SKM-1 treated with dmso at 0.1 percent for 144 hours (cell line): ENCODE results near the gene TCP11L2.
"Not testable (repeated sequence)": the region's sequence is repeated elsewhere in the genome, so short reads cannot be mapped to it uniquely, and the experiment has no call there.

Source experiments
- DNase-seq: peaks from one replicate; lab custom pipeline; 2025; ENCODE audit not compliant: unreplicated experiment; lab: John Stamatoyannopoulos, UW

Gene TCP11L2

GRCh38 chr12:106341086-106341877 is 38.7 kb downstream of the TCP11L2 start:
- DNase-seq: no peak

DNA sequence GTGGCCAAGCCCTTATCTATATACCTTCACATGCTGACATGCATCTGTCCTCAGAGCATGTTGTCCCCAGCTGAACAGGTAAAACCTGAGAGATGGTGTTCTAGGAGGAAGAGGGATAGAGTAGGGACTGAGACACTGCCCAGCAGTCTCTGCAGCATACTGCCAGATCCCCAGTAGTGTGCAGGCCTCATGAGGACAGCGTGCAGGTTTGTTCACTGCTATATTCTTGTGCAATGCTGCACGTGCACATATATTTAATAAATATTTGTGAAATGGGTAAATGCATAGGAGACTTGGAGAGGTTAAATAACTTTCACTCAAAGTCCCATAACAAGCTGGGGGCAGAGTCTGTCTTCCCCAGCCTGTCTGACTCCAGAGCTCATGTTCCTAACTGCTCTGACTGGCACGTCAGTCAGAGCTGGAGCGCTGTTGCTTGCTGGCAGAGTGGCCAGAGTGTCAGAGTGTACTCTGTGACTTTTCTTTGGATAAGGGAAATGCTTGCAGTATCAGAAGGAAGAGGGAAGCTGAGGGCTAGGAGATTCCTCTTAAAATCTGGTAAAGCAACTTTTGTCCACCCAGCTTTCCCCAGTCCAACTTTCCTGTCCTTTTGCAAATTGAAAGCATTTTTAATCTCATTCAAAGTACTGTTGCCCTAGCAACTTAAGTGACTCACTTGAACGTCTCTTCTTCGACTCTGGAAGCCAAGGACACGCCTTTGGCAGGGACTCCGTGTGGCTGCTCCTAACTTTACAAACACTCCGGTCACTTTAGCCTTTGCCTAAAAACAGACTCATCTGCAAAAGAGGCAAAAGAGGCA is 40.1 kb downstream of the TCP11L2 start:
- no peak for DNase-seq

DNA sequence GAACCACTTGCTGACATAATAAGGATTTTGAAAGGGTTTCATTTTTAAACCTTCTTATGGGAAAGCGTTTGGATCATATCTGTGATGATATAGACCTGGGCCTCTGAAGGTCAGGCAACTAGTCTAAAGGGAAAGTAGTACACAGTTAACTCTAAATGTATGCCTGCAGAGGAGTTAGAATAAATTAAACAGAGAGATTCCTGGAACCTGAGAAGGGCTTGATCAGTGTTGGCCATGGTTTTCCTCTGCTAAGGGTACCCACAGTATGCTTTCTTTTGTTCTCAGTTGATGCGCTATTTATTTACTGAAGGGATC is 40.6 kb downstream of the TCP11L2 start:
- DNase-seq: no peak

DNA sequence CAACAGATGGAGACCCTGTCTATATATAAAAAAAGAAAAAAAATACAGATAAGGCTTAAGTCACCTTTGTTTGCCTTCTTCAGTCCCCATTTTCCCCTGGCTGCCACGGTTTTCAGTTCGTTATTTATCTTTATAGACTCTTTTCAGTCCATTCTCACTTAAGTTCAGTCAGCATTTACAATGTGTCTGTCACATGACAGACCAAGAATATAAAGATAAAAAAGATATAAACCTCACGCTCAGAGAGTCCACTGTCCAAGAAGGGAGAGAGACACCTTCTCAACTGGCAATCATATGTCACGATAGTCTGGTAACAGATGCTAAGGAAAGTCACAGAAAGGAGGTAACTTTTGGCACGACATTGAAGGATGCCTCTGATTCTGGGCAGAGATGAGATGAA is 41.6 kb downstream of the TCP11L2 start:
- no peak for DNase-seq

- peak; percentile 15 for DNase-seq
These were observed 43.2 kb downstream of the TCP11L2 start for GRCh38 chr12:106345746-106346145.

- DNase-seq: no peak
These were observed 45.9 kb downstream of the TCP11L2 start for GRCh38 chr12:106348411-106348810.

DNA sequence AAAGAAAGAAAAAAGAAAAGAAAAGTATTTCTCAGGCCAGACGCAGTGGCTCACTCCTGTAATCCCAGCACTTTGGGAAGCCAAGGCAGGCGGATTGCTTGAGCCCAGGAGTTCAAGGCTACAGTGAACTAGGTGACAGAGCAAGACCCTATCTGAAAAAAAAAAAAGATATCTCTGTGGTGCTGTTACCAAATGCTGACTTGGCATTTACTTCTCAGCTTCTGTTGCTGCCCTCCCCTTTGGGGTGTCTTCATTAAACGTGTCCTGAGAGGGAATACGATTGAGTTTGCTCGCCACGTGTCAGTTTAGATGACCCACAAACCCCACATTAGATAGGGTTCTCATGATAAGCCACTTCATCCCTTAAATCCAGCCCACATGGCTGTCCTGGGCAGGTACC is 50.6 kb downstream of the TCP11L2 start:
- DNase-seq: no peak

DNA sequence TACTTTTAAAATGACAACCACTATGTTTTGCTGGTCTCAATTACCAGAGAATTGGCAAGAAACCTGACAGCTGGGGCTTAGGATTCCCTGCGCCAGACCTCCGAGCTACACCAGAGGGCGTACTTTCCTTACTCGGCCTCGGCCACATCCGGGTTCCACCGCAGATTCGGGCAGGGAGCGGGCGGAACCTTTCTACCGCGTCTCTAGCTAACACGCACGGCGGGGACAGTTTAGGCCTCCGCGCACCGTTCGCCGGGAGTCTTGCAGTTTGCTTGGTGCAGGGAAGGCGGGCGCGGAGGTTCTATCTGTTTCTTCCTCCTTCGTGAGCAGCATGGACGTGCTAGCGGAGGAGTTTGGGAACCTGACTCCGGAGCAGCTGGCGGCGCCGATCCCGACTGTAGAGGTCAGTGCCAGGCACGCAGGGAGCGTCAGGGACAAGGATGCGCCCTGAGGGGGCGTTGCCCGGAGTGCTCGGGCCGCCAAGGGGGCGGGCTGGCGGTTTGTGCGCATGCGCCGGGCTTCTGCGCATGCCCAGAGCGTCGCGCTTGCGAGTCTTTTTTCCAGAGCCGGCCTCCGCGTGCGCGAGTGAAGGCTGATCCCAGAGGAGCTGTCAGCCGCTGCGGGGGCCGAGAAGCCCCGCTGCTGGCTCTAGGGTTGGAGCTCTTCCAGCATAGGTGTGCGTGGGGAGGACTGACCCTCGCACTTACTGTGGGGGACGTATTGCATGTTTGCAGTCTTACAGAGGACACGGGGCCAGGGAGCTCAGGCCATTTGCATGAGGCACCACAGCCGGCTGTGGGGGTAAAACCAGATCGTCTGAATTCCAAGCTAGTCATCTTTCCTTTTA is 55.2 kb downstream of the TCP11L2 start, which contains the start of gene POLR3B:
POLR3B (plus strand) TSS at position 200 of the 847 bp plus-strand sequence; CDS start at position 332, 132 bp downstream.
- peak; percentile 79 for DNase-seq

DNA sequence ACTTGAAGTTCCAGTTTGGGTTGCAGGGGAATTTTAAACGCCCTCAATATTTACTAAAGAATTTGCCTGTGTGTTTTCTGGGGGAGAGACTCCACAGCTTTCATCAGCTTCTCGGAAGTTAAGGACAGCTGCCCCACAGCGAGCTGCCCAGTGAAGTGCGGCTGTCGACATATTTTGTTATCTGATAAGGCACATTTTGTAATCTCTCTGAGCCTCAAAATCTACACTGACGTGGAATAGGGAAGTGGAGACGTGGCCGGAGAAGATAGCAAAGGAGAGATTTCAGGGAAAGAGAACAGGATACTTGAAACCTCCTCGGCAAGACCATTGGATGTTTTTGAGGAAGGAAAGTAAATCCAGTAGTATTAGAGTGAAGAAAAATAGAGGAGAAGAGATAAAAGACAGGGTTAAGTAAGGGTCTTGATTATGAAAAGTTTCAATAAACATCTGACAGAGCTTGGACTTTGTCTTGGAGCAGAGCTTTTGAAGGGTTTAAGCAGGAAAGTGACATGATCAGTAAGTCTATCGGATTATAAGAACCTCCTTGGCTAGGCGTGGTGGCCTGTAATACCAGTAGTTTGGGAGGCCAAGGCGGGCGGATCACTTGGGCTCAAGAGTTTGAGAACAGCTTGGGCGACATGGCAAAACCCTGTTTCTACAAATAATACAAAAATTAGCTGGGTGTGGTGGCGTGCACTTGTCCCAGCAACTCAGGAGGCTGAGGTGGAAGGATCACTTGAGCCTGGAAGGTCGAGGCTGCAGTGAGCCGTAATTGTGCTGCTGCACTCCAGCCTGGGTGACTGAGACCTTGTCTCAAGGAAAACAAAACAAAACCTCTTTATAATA is 56.1 kb downstream of the TCP11L2 start:
- peak; percentile 57 for DNase-seq

DNA sequence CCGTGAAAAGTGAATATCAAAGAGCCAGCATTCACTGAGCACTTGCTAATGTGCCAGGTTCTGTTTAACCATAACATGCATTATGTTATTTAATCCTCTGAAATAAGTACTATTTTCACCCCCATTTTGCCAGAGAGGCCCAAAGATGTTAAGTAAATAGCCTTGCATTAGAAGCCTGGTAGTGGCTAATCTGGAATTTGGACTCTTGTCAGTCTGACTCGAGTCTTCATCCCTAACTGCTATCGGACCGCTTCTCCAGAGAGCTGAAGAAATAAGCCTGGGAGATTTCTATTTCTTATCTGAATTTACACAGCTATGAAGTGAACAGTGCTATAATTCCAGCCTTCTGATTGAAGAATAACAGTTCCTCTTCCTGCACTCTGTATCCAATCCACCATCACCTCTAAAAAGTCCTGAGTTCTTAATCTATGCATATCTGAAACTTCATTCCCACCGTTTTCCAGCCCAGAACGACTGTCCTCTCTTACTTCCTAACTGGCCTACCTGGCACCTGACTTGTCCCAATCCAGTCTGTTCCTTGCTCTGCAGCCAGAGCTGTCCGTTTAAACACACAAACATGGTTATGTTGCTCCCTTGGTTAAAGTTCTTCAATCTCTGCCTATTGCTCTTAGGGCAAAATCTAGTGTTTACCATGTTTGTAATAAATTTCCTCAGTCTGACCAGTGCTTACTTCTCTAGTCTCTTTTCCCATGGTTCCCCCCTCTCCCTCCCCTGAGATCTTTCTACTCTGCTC is 57.3 kb downstream of the TCP11L2 start:
- no peak for DNase-seq

GRCh38 chr12:106360400-106360994 is 58.0 kb downstream of the TCP11L2 start:
- DNase-seq: no peak

- no peak for DNase-seq
These were observed 60.4 kb downstream of the TCP11L2 start for GRCh38 chr12:106362971-106363370.

DNA sequence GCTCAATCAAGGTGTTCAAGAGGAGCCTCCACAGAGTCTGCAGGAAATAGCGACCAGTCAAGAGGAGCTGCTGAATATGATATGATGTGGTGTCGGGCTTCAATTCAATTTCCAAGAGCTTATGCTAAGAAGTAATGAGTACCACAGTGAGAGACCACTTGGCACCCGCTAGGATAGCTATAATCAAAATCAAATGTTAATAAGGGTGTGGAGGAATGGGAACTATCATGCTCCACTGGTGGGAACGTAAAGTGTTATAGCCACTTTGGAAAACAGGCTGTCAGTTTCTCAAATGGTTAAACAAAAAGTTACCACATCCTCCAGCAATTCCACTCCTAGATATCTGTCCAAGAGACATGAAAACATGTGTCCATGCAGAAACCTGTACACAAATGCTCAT is 61.7 kb downstream of the TCP11L2 start:
- DNase-seq: no peak

- DNase-seq: no peak
These were observed 67.3 kb downstream of the TCP11L2 start for GRCh38 chr12:106369624-106370346.

GRCh38 chr12:106378788-106379187 is 76.3 kb downstream of the TCP11L2 start:
- DNase-seq: no peak

- DNase-seq: no peak
These were observed 78.4 kb downstream of the TCP11L2 start for GRCh38 chr12:106380954-106381353.

DNA sequence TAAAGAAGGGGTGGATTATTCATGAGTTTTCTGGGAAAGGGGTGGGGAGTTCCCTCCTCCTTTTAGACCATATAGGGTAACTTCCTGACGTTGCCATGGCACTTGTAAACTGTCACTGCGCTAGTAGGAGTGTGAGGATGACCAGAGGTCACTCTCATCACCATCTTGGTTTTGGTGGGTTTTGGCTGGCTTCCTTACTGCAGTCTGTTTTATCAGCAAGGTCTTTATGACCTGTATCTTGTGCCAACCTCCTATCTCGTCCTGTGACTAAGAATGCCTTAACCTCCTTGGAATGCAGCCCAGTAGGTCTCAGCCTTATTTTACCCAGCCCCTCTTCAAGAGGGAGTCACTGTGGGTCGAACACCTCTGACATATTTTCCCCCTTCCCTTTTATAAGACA is 79.3 kb downstream of the TCP11L2 start:
- not testable (repeated sequence) for DNase-seq

DNA sequence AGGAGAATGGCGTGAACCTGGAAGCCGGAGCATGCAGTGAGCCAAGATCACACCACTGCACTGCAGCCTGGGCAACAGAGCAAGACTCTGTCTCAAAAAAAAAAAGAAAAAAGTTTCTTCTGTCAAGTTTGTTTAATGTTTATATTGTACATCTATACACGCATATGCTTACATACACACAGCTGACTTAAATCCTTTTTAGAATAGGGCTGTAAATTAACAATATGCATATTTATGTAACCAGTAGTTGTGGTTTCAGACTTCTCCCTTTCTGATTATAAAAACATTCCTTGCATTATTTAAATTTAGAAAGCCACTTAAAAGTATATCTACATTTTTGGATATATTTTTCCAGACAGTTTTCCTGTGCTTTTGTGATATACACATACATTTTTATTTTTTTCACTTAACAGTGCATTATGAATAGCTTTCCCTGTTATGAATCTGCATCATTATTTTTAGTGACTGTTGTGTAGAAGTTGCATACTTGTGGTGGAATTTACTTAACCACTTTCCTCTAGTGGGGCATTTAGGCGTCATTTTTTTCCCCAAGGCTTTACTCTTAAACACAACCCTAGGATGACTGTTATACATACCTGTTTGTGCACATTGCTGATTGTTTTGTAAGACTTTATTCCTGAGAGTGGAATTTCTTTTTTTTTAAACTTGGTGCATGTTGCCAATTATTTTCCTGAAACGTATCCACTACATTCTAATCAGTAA is 84.4 kb downstream of the TCP11L2 start:
- DNase-seq: no peak
